ENCODE data around the gene RAB9A. TPM values are rescaled to one million over a fixed set of nuclear protein-coding genes. Genes with fewer than 3 reads are reported as not detected.

The RAB9A gene
- total and polyA plus RNA-seq, 4 donors = 9.0 to 22.9 (median 12.0) TPM

DNA sequence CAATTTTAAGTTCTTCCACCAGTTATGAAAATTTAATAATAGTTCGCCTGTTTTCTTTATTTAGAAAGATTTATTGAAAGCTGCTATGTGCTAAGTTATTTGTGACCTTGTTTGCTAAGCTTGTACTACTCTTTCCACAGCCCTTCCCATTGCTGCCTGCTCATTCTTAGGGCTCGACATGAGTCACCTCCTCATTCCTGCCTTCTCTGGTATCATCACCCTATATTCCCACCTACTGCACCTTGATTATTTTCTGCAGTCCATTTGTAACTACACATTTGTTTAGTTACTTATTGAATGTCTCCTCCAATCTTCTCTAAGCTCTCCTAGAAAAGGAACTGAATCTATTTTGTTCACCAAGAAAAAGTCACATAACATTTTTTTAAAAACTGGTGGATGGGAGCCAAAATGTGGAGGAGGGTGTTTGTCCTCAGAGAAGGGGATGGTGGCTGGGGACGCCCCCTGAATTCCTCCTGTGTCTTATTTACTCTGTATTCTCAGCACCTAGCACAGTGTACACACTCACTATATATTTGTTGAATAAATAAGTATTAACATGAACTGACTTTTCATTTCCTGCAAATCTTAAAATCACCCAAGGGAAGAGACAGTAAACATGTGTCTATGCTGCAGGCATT is 3.7 kb upstream of the RAB9A start:
- Histone ChIP-seq H3K27ac (ENCODE audit: low read depth in 1 of 2, low read length in 2 of 2) (no peak overlapping the region), H3K9me3 (ENCODE audit: control insufficient read depth in 4 of 4, low read length in 3 of 4) (no peaks in the 10 kb centered on the region), H3K4me1 (ENCODE audit: control insufficient read depth in 4 of 4, insufficient read depth in 4 of 4, low read length in 3 of 4) (peaks cover 0 to 10% (median 3%) of the 10 kb centered on the region in 4 donors), H3K36me3 (ENCODE audit: control insufficient read depth in 4 of 4, insufficient read depth in 3 of 4, low read depth in 1 of 4, low read length in 3 of 4) (no peaks in the 10 kb centered on the region), H3K4me3 (ENCODE audit: low read depth in 1 of 3, low read length in 3 of 3) (no peak overlapping the region), H3K27me3 (ENCODE audit: control insufficient read depth in 4 of 4, insufficient read depth in 4 of 4, low read length in 3 of 4) (peaks cover 0 to 2% (median 0%) of the 10 kb centered on the region in 4 donors), H3K9ac (ENCODE audit: low read depth in 1 of 2, low read length in 2 of 2) (no peak overlapping the region)
- 84% methylated on average over 3 of the region's 3 CpGs for WGBS
- no peak for DNase-seq (ENCODE audit: low spot score)
- TF ChIP-seq RAD21 (IDR thresholded peaks at IDR 0.05) (no peak), NR2F2 (IDR thresholded peaks at IDR 0.05) (no peak), FOXA1 (IDR thresholded peaks at IDR 0.05) (no peak), ZBTB33 (IDR thresholded peaks at IDR 0.05) (no peak), MAX (IDR thresholded peaks at IDR 0.05) (no peak), YY1 (IDR thresholded peaks at IDR 0.05) (no peak), GABPA (IDR thresholded peaks at IDR 0.05 in 1 of 2, conservative IDR thresholded peaks at IDR 0.05 in 1 of 2) (no peak), FOXA2 (IDR thresholded peaks at IDR 0.05) (no peak), RXRA (IDR thresholded peaks at IDR 0.05) (no peak), TAF1 (conservative IDR thresholded peaks at IDR 0.05) (no peak)
- TF ChIP-seq, protein P1, sequence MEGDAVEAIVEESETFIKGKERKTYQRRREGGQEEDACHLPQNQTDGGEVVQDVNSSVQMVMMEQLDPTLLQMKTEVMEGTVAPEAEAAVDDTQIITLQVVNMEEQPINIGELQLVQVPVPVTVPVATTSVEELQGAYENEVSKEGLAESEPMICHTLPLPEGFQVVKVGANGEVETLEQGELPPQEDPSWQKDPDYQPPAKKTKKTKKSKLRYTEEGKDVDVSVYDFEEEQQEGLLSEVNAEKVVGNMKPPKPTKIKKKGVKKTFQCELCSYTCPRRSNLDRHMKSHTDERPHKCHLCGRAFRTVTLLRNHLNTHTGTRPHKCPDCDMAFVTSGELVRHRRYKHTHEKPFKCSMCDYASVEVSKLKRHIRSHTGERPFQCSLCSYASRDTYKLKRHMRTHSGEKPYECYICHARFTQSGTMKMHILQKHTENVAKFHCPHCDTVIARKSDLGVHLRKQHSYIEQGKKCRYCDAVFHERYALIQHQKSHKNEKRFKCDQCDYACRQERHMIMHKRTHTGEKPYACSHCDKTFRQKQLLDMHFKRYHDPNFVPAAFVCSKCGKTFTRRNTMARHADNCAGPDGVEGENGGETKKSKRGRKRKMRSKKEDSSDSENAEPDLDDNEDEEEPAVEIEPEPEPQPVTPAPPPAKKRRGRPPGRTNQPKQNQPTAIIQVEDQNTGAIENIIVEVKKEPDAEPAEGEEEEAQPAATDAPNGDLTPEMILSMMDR (IDR thresholded peaks at IDR 0.05; ENCODE audit: low read depth, low read length, missing input control) = no peak
- TF ChIP-seq, protein P2, sequence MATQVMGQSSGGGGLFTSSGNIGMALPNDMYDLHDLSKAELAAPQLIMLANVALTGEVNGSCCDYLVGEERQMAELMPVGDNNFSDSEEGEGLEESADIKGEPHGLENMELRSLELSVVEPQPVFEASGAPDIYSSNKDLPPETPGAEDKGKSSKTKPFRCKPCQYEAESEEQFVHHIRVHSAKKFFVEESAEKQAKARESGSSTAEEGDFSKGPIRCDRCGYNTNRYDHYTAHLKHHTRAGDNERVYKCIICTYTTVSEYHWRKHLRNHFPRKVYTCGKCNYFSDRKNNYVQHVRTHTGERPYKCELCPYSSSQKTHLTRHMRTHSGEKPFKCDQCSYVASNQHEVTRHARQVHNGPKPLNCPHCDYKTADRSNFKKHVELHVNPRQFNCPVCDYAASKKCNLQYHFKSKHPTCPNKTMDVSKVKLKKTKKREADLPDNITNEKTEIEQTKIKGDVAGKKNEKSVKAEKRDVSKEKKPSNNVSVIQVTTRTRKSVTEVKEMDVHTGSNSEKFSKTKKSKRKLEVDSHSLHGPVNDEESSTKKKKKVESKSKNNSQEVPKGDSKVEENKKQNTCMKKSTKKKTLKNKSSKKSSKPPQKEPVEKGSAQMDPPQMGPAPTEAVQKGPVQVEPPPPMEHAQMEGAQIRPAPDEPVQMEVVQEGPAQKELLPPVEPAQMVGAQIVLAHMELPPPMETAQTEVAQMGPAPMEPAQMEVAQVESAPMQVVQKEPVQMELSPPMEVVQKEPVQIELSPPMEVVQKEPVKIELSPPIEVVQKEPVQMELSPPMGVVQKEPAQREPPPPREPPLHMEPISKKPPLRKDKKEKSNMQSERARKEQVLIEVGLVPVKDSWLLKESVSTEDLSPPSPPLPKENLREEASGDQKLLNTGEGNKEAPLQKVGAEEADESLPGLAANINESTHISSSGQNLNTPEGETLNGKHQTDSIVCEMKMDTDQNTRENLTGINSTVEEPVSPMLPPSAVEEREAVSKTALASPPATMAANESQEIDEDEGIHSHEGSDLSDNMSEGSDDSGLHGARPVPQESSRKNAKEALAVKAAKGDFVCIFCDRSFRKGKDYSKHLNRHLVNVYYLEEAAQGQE (IDR thresholded peaks at IDR 0.05) = no peak

GRCh38 chrX:13687203-13687602 is 1.7 kb upstream of the RAB9A start:
- 89% methylated on average over 1 of the region's 1 CpG for WGBS
- no peaks in the 10 kb centered on the region for H3K27me3 ChIP-seq (ENCODE audit: control insufficient read depth in 4 of 4, insufficient read depth in 4 of 4, low read length in 3 of 4)

More at GRCh38 chrX:13687203-13687602, 1.7 kb upstream of the RAB9A start:
- H3K9me3 ChIP-seq (ENCODE audit: control insufficient read depth in 4 of 4, low read length in 3 of 4) = no peaks in the 10 kb centered on the region
- DNase-seq (ENCODE audit: low spot score) = no peak
- TF ChIP-seq, protein P2 (IDR thresholded peaks at IDR 0.05) = no peak
- TF ChIP-seq SP1 (IDR thresholded peaks at IDR 0.05) (no peak), HNF4A (conservative IDR thresholded peaks at IDR 0.05) (no peak), RAD21 (IDR thresholded peaks at IDR 0.05) (no peak), NR2F2 (IDR thresholded peaks at IDR 0.05) (no peak), HNF4G (IDR thresholded peaks at IDR 0.05) (no peak), MAX (IDR thresholded peaks at IDR 0.05) (no peak), GABPA (IDR thresholded peaks at IDR 0.05 in 1 of 2, conservative IDR thresholded peaks at IDR 0.05 in 1 of 2) (no peak)
- H3K4me1 ChIP-seq (ENCODE audit: control insufficient read depth in 4 of 4, insufficient read depth in 4 of 4, low read length in 3 of 4) = peaks cover 3 to 14% (median 6%) of the 10 kb centered on the region in 4 donors
- H3K27ac ChIP-seq (ENCODE audit: low read depth in 1 of 2, low read length in 2 of 2) = no peak overlapping the region
- H3K9ac ChIP-seq (ENCODE audit: low read depth in 1 of 2, low read length in 2 of 2) = no peak overlapping the region
- no peaks in the 10 kb centered on the region for H3K36me3 ChIP-seq (ENCODE audit: control insufficient read depth in 4 of 4, insufficient read depth in 3 of 4, low read depth in 1 of 4, low read length in 3 of 4)
- H3K4me3 ChIP-seq (ENCODE audit: low read depth in 1 of 3, low read length in 3 of 3) = no peak overlapping the region
